Lower leg skin (tissue), 4 donors: Measurements from ENCODE around the gene SH3BGR. TPM values are rescaled to one million over a fixed set of nuclear protein-coding genes. Genes with fewer than 3 reads are reported as not detected.

Source experiments
- DNase-seq, 2 donors: peaks; one replicate each; pipeline ENCODE4 v3.0.0-alpha.2; 2019; ENCODE audit warnings: low spot score in 2 of 2
- H3K4me3 ChIP-seq: fragments of 200-600 bp; sonication (generic); 2 replicates; pipeline ENCODE4 v1.5.1; 2017; ENCODE audit warnings: mild to moderate bottlenecking, low read depth; ENCODE audit not compliant: poor library complexity, severe bottlenecking
- CTCF ChIP-seq, 3 donors: fragments of 450-650 bp; IDR thresholded peaks; one replicate each; pipeline ENCODE4 v1.5.1; 2016; ENCODE audit warnings: antibody characterized with exemption in 3 of 3, mild to moderate bottlenecking in 3 of 3, moderate library complexity in 2 of 3
- POLR2A ChIP-seq, 2 donors: fragments of 450-650 bp; IDR thresholded peaks; one replicate each; pipeline ENCODE4 v1.6.1; 2016 to 2017; ENCODE audit warnings: antibody characterized with exemption in 2 of 2, mild to moderate bottlenecking in 1 of 2, moderate library complexity in 1 of 2
- WGBS, 2 donors: methylation state at CpG; one replicate each; pipeline ENCODE4 v1.1.5; 2018; 5-methylcytosine and 5-hydroxymethylcytosine counted together
- intact Hi-C: fragments of 100-400 bp; cut with DNase I; formaldehyde crosslinking; loops from one replicate; pipeline ENCODE4 v1.15.0; 2023; ENCODE audit warnings: low total_unique reads
- total RNA-seq, 4 donors: library from RNA; depleted of rRNA; stranded (reverse); fragments of >200 nt; gene quantifications; one replicate each; pipeline ENCODE4 v1.1.0, GENCODE V29; 2016

The SH3BGR gene
- total RNA-seq, 4 donors from 2014 or later = 0.74 to 3.7 (median 3.5) TPM; not detected in 1

GRCh38 chr21:39519835-39520234, 68.1 kb downstream of the SH3BGR start:
- no peak for DNase-seq
- TF ChIP-seq POLR2A (IDR thresholded peaks at IDR 0.05) = no peak
- TF ChIP-seq CTCF (IDR thresholded peaks at IDR 0.05) = no peak
- intact Hi-C loops = loop anchor here (5.0 kb wide), 1 partner anchor 192 kb away; no protein-coding TSS in a partner anchor
- no peak overlapping the region for H3K4me3 ChIP-seq
- WGBS, 2 donors = 75 to 85% methylated on average over 8 of the region's 8 CpGs

GRCh38 chr21:39523399-39523798, 71.6 kb downstream of the SH3BGR start:
- intact Hi-C loops = loop anchor here (5.0 kb wide), 1 partner anchor 189 kb away; no protein-coding TSS in a partner anchor
- TF ChIP-seq POLR2A (IDR thresholded peaks at IDR 0.05) (no peak), CTCF (IDR thresholded peaks at IDR 0.05) (no peak)
- no peak overlapping the region for H3K4me3 ChIP-seq
- DNase-seq = no peak

- intact Hi-C loops = loop anchor here (5.0 kb wide), 1 partner anchor 188 kb away; no protein-coding TSS in a partner anchor
These were observed 72.1 kb downstream of the SH3BGR start for GRCh38 chr21:39523915-39524314.

GRCh38 chr21:39525129-39525528, 73.4 kb downstream of the SH3BGR start:
- TF ChIP-seq POLR2A (IDR thresholded peaks at IDR 0.05) (no peak), CTCF (IDR thresholded peaks at IDR 0.05) (no peak)
- DNase-seq = no peak
- H3K4me3 ChIP-seq = no peak overlapping the region
- intact Hi-C loops = no loop called here
- 12 to 29% methylated on average over 3 of the region's 3 CpGs for WGBS, 2 donors

More at GRCh38 chr21:39523915-39524314, 72.1 kb downstream of the SH3BGR start:
- DNase-seq = no peak
- TF ChIP-seq CTCF (IDR thresholded peaks at IDR 0.05) = no peak
- no peak for TF ChIP-seq POLR2A (IDR thresholded peaks at IDR 0.05)
- WGBS, 2 donors = 29 to 60% methylated on average over 1 of the region's 1 CpG
- H3K4me3 ChIP-seq = no peak overlapping the region

- no peak overlapping the region for H3K4me3 ChIP-seq
- intact Hi-C loops = no loop called here
- no peak for DNase-seq
- no peak for TF ChIP-seq POLR2A (IDR thresholded peaks at IDR 0.05)
- no peak for TF ChIP-seq CTCF (IDR thresholded peaks at IDR 0.05)
- 96% methylated on average over 12 of the region's 12 CpGs for WGBS, 2 donors
These were observed 73.8 kb downstream of the SH3BGR start for GRCh38 chr21:39525601-39526000.

- WGBS, 2 donors = 76 to 80% methylated on average over 5 of the region's 5 CpGs
- intact Hi-C loops = no loop called here
- H3K4me3 ChIP-seq = no peak overlapping the region
- DNase-seq = no peak
- no peak for TF ChIP-seq POLR2A (IDR thresholded peaks at IDR 0.05)
- no peak for TF ChIP-seq CTCF (IDR thresholded peaks at IDR 0.05)
These were observed 75.4 kb downstream of the SH3BGR start for GRCh38 chr21:39527067-39527595.
